GM20431 (cell line): Measurements from ENCODE around the gene ZNF485.
"Not testable (repeated sequence)": the region's sequence is repeated elsewhere in the genome, so short reads cannot be mapped to it uniquely, and the experiment has no call there.

ENCODE experiments used
- in situ Hi-C: fragments of 300-500 bp; cut with MseI, MboI; formaldehyde crosslinking; loops from one replicate; pipeline ENCODE4 v1.15.0; 2020; ENCODE audit warnings: low sequenced_read_pairs; ENCODE audit not compliant: unreplicated experiment

Gene ZNF485

GRCh38 chr10:43599333-43599732, 6.9 kb upstream of the ZNF485 start:
- in situ Hi-C loops: no loop called here

GRCh38 chr10:43601576-43601975, 4.7 kb upstream of the ZNF485 start:
- in situ Hi-C loops: not testable (repeated sequence)

- in situ Hi-C loops: no loop called here
Measured at GRCh38 chr10:43605850-43606322, 352 bp upstream of the ZNF485 start.

GRCh38 chr10:43607199-43607573, 948 bp downstream of the ZNF485 start:
- in situ Hi-C loops: no loop called here

- in situ Hi-C loops: no loop called here
Measured at GRCh38 chr10:43610636-43611035, 4.4 kb downstream of the ZNF485 start.

GRCh38 chr10:43616697-43617370, 10.6 kb downstream of the ZNF485 start:
- in situ Hi-C loops: no loop called here

GRCh38 chr10:43619368-43619767, 13.1 kb downstream of the ZNF485 start:
- in situ Hi-C loops: no loop called here

GRCh38 chr10:43622038-43622437, 15.8 kb downstream of the ZNF485 start:
- in situ Hi-C loops: no loop called here

- in situ Hi-C loops: no loop called here
Measured at GRCh38 chr10:43623351-43623750, 17.1 kb downstream of the ZNF485 start.

- in situ Hi-C loops: no loop called here
Measured at GRCh38 chr10:43627942-43628341, 21.7 kb downstream of the ZNF485 start.

- in situ Hi-C loops: no loop called here
Measured at GRCh38 chr10:43628956-43629355, 22.7 kb downstream of the ZNF485 start.

GRCh38 chr10:43635816-43636215, 29.6 kb downstream of the ZNF485 start:
- in situ Hi-C loops: not testable (repeated sequence)

- in situ Hi-C loops: no loop called here
Measured at GRCh38 chr10:43640603-43641002, 34.4 kb downstream of the ZNF485 start.

GRCh38 chr10:43644252-43644651, 38.0 kb downstream of the ZNF485 start:
- in situ Hi-C loops: no loop called here

GRCh38 chr10:43645866-43646265, 39.6 kb downstream of the ZNF485 start:
- in situ Hi-C loops: no loop called here

GRCh38 chr10:43647576-43647975, 41.3 kb downstream of the ZNF485 start:
- in situ Hi-C loops: no loop called here

- in situ Hi-C loops: no loop called here
Measured at GRCh38 chr10:43648095-43648397, 41.8 kb downstream of the ZNF485 start.

GRCh38 chr10:43648398-43649184, 42.4 kb downstream of the ZNF485 start, which contains the start of gene ZNF32:
TSS of gene ZNF32 (minus strand) at chr10:43648881. CDS start at chr10:43646133, 2,748 bp downstream.
- in situ Hi-C loops: no loop called here

- in situ Hi-C loops: no loop called here
Measured at GRCh38 chr10:43649185-43649523, 42.9 kb downstream of the ZNF485 start.

- in situ Hi-C loops: no loop called here
Measured at GRCh38 chr10:43653746-43654145, 47.5 kb downstream of the ZNF485 start.

GRCh38 chr10:43655311-43655710, 49.1 kb downstream of the ZNF485 start:
- in situ Hi-C loops: no loop called here

GRCh38 chr10:43658227-43658626, 52.0 kb downstream of the ZNF485 start:
- in situ Hi-C loops: no loop called here
